PC-3 (cell line): ENCODE data around the gene EVC. TPM values are rescaled to one million over a fixed set of nuclear protein-coding genes. Genes with fewer than 3 reads are reported as not detected.

Experiments
- ATAC-seq: fragments of 200-7000 bp; cut with Tn5 transposase; 2 replicates; pipeline ENCODE4 v1.9.1; 2020; ENCODE audit warnings: mild to moderate bottlenecking, moderate library complexity
- BruUV-seq: library from RNA; stranded (reverse); fragments of 400-500 nt; replicated peaks from 2 replicates; lab custom pipeline; 2021; lab: Mats Ljungman, UMichigan
- CTCF ChIA-PET: fragments of 300-600 bp; sonication (Branson Sonifier 250); formaldehyde crosslinking; loops from one replicate; lab custom pipeline; 2022; ENCODE audit warnings: antibody characterized with exemption; lab: Charles Lee
- POLR2A ChIA-PET: fragments of 300-600 bp; sonication (Branson Sonifier 250); formaldehyde crosslinking; loops from one replicate; lab custom pipeline; 2022; ENCODE audit warnings: antibody characterized with exemption; ENCODE audit not compliant: unreplicated experiment; lab: Charles Lee
- DNase-seq: peaks from one replicate; pipeline ENCODE4 v3.0.0-alpha.2; 2015
- H2AFZ ChIP-seq: fragments of 300-600 bp; sonication (generic); 2 replicates; pipeline ENCODE4 v1.6.0; 2016; ENCODE audit warnings: antibody characterized with exemption, low read length
- H3F3A ChIP-seq: fragments of 300-600 bp; sonication (generic); one replicate; pipeline ENCODE4 v1.6.0; 2017; ENCODE audit warnings: antibody characterized with exemption, low read length, control low read depth, mild to moderate bottlenecking; ENCODE audit not compliant: unreplicated experiment
- H3K27ac ChIP-seq: fragments of 300-600 bp; sonication (generic); 2 replicates; pipeline ENCODE4 v1.5.1; 2016; ENCODE audit warnings: mild to moderate bottlenecking, low read length
- H3K27me3 ChIP-seq: fragments of 300-600 bp; sonication (generic); 2 replicates; pipeline ENCODE4 v1.6.1; 2016; ENCODE audit warnings: low read length, mixed read lengths
- H3K36me3 ChIP-seq: fragments of 300-600 bp; sonication (generic); 2 replicates; pipeline ENCODE4 v1.6.1; 2016; ENCODE audit warnings: low read depth, mixed run types, low read length, mixed read lengths
- H3K4me1 ChIP-seq: fragments of 300-600 bp; sonication (generic); 2 replicates; pipeline ENCODE4 v1.5.1; 2016; ENCODE audit warnings: low read length; ENCODE audit not compliant: insufficient read depth
- H3K4me2 ChIP-seq: fragments of 300-600 bp; sonication (generic); 2 replicates; pipeline ENCODE4 v1.6.0; 2016; ENCODE audit warnings: low read length
- H3K4me3 ChIP-seq: fragments of 300-600 bp; sonication (generic); 2 replicates; pipeline ENCODE4 v1.5.1; 2016; ENCODE audit warnings: mild to moderate bottlenecking, low read length, mixed read lengths
- H3K79me2 ChIP-seq: fragments of 300-600 bp; sonication (generic); 2 replicates; pipeline ENCODE4 v1.6.1; 2017; ENCODE audit warnings: low read length, mixed read lengths
- H3K9ac ChIP-seq: fragments of 300-600 bp; sonication (generic); 2 replicates; pipeline ENCODE4 v1.6.0; 2016; ENCODE audit warnings: mild to moderate bottlenecking, low read length
- H3K9me2 ChIP-seq: fragments of 300-600 bp; sonication (generic); replicated peaks from 2 replicates; pipeline ENCODE4 v1.6.1; 2016; ENCODE audit warnings: mixed run types, low read length, mixed read lengths
- H3K9me3 ChIP-seq: fragments of 300-600 bp; sonication (generic); 2 replicates; pipeline ENCODE4 v1.6.1; 2016; ENCODE audit warnings: low read length, mixed read lengths
- H4K20me1 ChIP-seq: fragments of 300-600 bp; sonication (generic); 2 replicates; pipeline ENCODE4 v1.6.1; 2016; ENCODE audit warnings: low read length, mixed read lengths
- CTCF ChIP-seq: fragments of 300-600 bp; sonication (generic); conservative IDR thresholded peaks from 2 replicates; pipeline ENCODE4 v1.5.1; 2017; ENCODE audit warnings: antibody characterized with exemption, low read depth, mild to moderate bottlenecking, low read length
- EZH2 ChIP-seq: fragments of 300-600 bp; sonication (generic); IDR thresholded peaks from one replicate; pipeline ENCODE4 v1.6.1; 2017; ENCODE audit warnings: antibody characterized with exemption, mild to moderate bottlenecking, low read length; ENCODE audit not compliant: unreplicated experiment
- EZH2phosphoT487 ChIP-seq: fragments of 300-600 bp; sonication (generic); IDR thresholded peaks from 2 replicates; pipeline ENCODE4 v1.6.1; 2018; ENCODE audit warnings: mild to moderate bottlenecking, antibody characterized with exemption, low read length, borderline replicate concordance
- intact Hi-C: fragments of 100-400 bp; cut with micrococcal nuclease; formaldehyde crosslinking; loops from 2 replicates; pipeline ENCODE4 v1.9.0; 2023
- total RNA-seq: library from RNA; depleted of rRNA; stranded (reverse); fragments of >200 nt; gene quantifications from 2 replicates; pipeline ENCODE4 v1.2.3, GENCODE V29; 2014

EVC gene
- total RNA-seq, 1 experiment from 2014 or later: 22.7 TPM

GRCh38 chr4:5857199-5857598 lies 146.2 kb downstream of the EVC start:
- H3K4me1 ChIP-seq: no peaks in the 10 kb centered on the region
- H3K4me3 ChIP-seq: no peak overlapping the region
- no peak for ATAC-seq
- no peaks in the 10 kb centered on the region for H4K20me1 ChIP-seq
- no peak overlapping the region for H2AFZ ChIP-seq
- POLR2A ChIA-PET: no interaction called here
- intact Hi-C loops: no loop called here
- H3F3A ChIP-seq: no peaks in the 10 kb centered on the region
- DNase-seq: no peak
- no peak overlapping the region for H3K27ac ChIP-seq
- no peaks in the 10 kb centered on the region for H3K9me3 ChIP-seq
- BruUV-seq: no TSS peak
- no peaks in the 10 kb centered on the region for H3K79me2 ChIP-seq
- no peak for TF ChIP-seq EZH2phosphoT487
- no peak for TF ChIP-seq EZH2
- TF ChIP-seq CTCF: no peak
- H3K9me2 ChIP-seq: no peaks in the 10 kb centered on the region
- H3K4me2 ChIP-seq: no peak overlapping the region
- H3K27me3 ChIP-seq: peaks cover 10% of the 10 kb centered on the region
- no peak overlapping the region for H3K9ac ChIP-seq
- no peaks in the 10 kb centered on the region for H3K36me3 ChIP-seq
- CTCF ChIA-PET: no interaction called here

- H3K4me1 ChIP-seq: peaks cover 2% of the 10 kb centered on the region; the same call in 1 of the 2 replicates
- no peak overlapping the region for H3K4me2 ChIP-seq
- no peaks in the 10 kb centered on the region for H3K36me3 ChIP-seq
- no peaks in the 10 kb centered on the region for H4K20me1 ChIP-seq
- H3K9ac ChIP-seq: no peak overlapping the region
- no peak overlapping the region for H3K4me3 ChIP-seq
- TF ChIP-seq EZH2 (no peak), CTCF (no peak), EZH2phosphoT487 (no peak)
- no peak overlapping the region for H3K27ac ChIP-seq
- DNase-seq: no peak
- H3F3A ChIP-seq: no peaks in the 10 kb centered on the region
- H3K9me2 ChIP-seq: no peaks in the 10 kb centered on the region
- no peak overlapping the region for H2AFZ ChIP-seq
- intact Hi-C loops: no loop called here
- ChIA-PET POLR2A (no interaction called here), CTCF (no interaction called here)
- no peak for ATAC-seq
- BruUV-seq: no TSS peak
- H3K27me3 ChIP-seq: peaks cover 5% of the 10 kb centered on the region; the same call in 1 of the 2 replicates
- H3K79me2 ChIP-seq: no peaks in the 10 kb centered on the region
- no peaks in the 10 kb centered on the region for H3K9me3 ChIP-seq
These were observed 147.2 kb downstream of the EVC start for GRCh38 chr4:5858020-5858769.

GRCh38 chr4:5863461-5864113 lies 152.6 kb downstream of the EVC start:
- Histone ChIP-seq H3F3A (no peaks in the 10 kb centered on the region), H3K4me3 (no peak overlapping the region), H3K9me3 (no peaks in the 10 kb centered on the region), H4K20me1 (no peaks in the 10 kb centered on the region), H3K27me3 (peaks cover 14% of the 10 kb centered on the region), H3K36me3 (no peaks in the 10 kb centered on the region), H3K4me1 (peaks cover 9% of the 10 kb centered on the region), H3K79me2 (no peaks in the 10 kb centered on the region), H3K27ac (no peak overlapping the region), H3K9me2 (no peaks in the 10 kb centered on the region), H3K4me2 (no peak overlapping the region), H2AFZ (no peak overlapping the region), H3K9ac (no peak overlapping the region)
- no TSS peak for BruUV-seq
- intact Hi-C loops: no loop called here
- peak; percentile 87 for DNase-seq
- CTCF ChIA-PET: no interaction called here
- POLR2A ChIA-PET: no interaction called here
- no peak for TF ChIP-seq EZH2
- TF ChIP-seq EZH2phosphoT487: no peak
- TF ChIP-seq CTCF: no peak
- peak; percentile 69 for ATAC-seq
